Measurements from ENCODE around the gene AKAP13.
A peak's percentile ranks its signal among the peaks of the same experiment; 100 is the strongest.

The AKAP13 gene

DNA sequence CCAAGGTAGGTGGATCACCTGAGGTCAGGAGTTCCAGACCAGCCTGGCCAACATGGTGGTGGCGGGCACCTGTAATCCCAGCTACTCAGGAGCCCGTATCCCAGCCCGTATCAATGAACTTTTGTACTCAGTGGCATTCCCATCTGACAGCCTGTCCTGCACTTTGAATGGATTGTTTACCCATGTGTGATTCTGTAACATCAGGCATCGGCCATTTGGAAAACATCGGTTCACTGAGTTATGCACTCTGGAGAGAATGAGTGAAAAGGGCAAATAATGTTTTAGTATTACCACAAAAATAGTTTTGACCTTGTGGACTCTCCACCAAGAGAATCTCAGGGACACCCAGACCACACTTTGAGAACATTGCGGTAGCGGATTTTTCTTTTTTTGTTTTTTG lies 400.7 kb downstream of the AKAP13 start:
- H3K4me3 ChIP-seq: no peak overlapping the region
- H4K20me1 ChIP-seq: peaks cover 69% of the 10 kb centered on the region
- H3K36me3 ChIP-seq: 0 out of 2 replicates have a peak, but pooled peaks cover 7% of the 10 kb centered on the region
- no peak for TF ChIP-seq Cebpa-rat (IDR thresholded peaks at IDR 0.05)
- H3K27me3 ChIP-seq: no peaks in the 10 kb centered on the region
- H3K4me1 ChIP-seq: peaks cover 66% of the 10 kb centered on the region
- no peak overlapping the region for H3K27ac ChIP-seq
- no peak overlapping the region for H3K9ac ChIP-seq
- peak overlapping the region; percentile 59 for H3K4me2 ChIP-seq
- H3K9me3 ChIP-seq: no peaks in the 10 kb centered on the region

DNA sequence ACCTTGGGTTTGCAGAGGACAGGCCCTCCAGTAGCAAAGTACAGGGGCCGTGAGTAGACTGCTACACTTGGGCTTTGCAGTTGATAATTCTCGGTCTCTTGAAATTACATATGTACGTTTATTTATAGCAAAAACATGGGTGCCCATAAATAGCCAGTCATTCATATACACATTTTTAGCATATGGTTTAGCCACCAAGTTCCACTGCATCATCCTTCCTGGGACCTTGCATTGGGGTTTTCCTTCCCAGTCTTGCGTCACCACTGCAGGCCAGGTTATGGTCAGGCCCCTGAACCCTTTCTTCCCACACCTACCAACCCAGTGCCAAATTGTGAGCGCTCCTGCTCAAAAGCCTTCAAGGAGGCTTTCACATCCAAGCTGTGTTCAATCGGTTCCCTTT lies 401.7 kb downstream of the AKAP13 start:
- TF ChIP-seq Cebpa-rat (IDR thresholded peaks at IDR 0.05): no peak

DNA sequence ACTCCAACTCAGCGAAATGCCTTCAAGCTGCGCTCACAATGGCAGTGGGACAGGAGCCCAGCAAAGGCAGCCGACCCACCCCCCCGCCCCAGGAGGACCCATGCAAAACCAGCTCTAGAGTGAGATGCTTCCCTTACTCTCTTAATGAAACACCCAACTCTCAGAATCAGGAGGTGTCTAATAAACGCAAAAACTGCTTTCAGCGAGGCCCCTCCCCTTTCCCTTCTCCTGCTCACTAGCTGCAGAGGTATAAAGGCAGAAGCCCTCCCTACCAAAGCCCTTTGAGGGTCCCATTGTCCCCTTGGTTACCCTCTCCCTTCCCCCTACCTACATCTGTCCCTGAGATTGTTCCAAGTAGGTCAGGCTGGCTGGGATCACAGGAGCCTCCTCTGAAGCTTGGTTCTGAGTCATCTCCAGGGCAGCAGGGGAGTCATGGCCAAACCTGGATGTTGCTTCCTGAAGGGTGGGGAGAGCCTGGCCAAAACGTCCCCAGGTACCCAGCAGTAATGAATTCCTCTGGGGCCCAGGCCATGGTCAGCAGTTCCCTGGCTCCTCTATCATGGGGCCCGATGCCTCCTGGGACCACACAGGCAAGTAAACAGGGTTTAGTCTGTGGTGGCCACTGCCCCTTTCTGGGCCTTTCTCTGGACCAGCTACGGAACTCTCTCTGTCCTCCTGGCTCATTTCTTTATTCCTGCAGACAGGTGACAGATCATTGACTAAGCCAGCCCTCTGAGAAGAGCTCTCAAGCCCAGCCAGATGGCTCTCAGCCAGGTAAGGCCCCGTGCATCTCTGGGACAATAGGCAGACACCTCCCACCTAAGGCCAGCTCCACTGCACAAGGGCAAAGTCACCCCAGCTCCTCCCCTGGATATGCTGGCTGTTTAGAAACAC lies 405.7 kb downstream of the AKAP13 start:
- Histone ChIP-seq H3K36me3 (0 out of 2 replicates have a peak, but pooled peaks cover 16% of the 10 kb centered on the region), H3K9me3 (no peaks in the 10 kb centered on the region), H3K27me3 (no peaks in the 10 kb centered on the region), H3K4me3 (no peak overlapping the region), H3K4me2 (peak overlapping the region; percentile 70), H3K9ac (no peak overlapping the region), H3K27ac (0 out of 2 replicates have a peak overlapping the region, but pooled peaks have one; percentile 41), H4K20me1 (peaks cover 67% of the 10 kb centered on the region), H3K4me1 (peaks cover 70% of the 10 kb centered on the region)
- no peak for TF ChIP-seq Cebpa-rat (IDR thresholded peaks at IDR 0.05)

More for the DNA sequence above, 401.7 kb downstream of the AKAP13 start:
- Histone ChIP-seq H3K9ac (no peak overlapping the region), H3K27me3 (no peaks in the 10 kb centered on the region), H3K9me3 (no peaks in the 10 kb centered on the region), H3K36me3 (0 out of 2 replicates have a peak, but pooled peaks cover 7% of the 10 kb centered on the region), H3K4me1 (peaks cover 75% of the 10 kb centered on the region), H4K20me1 (peaks cover 72% of the 10 kb centered on the region), H3K4me2 (peak overlapping the region; percentile 45), H3K27ac (no peak overlapping the region), H3K4me3 (no peak overlapping the region)

DNA sequence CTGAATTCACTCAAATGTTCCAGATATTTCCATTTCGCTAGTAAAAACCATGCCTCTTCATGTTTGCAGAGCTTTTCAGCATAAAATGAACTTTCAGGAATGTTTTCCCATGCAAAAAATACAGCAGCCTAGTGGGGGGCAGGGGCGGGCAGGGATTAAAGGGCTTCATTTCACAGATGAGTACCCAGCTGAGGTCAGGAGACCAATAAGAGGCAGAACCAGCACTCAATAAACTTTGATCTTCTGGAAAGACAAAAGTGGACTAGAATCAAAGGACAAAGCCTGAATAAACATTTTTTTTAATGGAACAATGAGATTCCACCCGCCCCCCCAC lies 406.3 kb downstream of the AKAP13 start:
- TF ChIP-seq Cebpa-rat (IDR thresholded peaks at IDR 0.05): no peak
- peak overlapping the region; percentile 70 for H3K4me2 ChIP-seq

DNA sequence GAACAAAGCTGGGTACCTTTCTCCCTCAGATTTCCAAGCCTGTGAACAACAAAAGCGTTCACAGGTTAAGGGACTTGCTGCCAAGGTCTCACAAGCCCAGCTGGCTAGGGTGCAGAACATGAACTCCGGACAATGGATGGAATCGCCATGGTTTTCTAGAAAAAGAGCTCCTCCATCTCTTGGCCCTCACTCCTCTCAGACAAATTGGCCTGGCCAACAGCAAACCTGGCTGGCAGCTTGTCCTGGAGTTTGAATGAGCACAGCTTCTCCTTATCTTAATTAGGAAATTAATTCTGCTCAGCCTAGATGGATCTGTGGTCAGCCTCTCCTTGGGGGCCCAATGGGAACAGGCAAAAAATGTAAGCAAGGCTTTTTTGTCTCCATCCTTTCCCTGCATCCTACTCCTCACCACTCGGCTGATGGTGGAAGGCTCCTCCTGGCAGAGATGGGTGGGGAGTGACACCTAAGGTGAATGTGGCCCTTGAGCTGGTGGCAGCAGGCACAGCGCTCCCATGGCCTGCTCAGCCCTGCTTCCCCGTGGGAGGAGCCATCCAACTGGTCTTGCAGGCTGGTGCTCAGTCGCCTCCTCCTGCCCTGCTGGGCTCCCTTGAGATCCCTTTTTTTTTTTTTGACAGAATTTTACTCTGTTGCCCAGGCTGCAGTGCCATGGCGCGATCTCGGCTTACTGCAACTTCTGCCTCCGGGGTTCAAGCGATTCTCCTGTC lies 408.5 kb downstream of the AKAP13 start:
- no peak overlapping the region for H3K4me3 ChIP-seq
- no peak overlapping the region for H3K27ac ChIP-seq
- peaks cover 66% of the 10 kb centered on the region for H4K20me1 ChIP-seq
- peaks cover 59% of the 10 kb centered on the region for H3K4me1 ChIP-seq
- no peak overlapping the region for H3K9ac ChIP-seq
- no peaks in the 10 kb centered on the region for H3K9me3 ChIP-seq
- no peak for TF ChIP-seq Cebpa-rat (IDR thresholded peaks at IDR 0.05)
- peak overlapping the region; percentile 0; the same call in 1 of the 2 replicates for H3K4me2 ChIP-seq
- no peaks in the 10 kb centered on the region for H3K27me3 ChIP-seq
- H3K36me3 ChIP-seq: 0 out of 2 replicates have a peak, but pooled peaks cover 16% of the 10 kb centered on the region

More for the DNA sequence above, 406.3 kb downstream of the AKAP13 start:
- no peak overlapping the region for H3K9ac ChIP-seq
- H3K27ac ChIP-seq: no peak overlapping the region
- H4K20me1 ChIP-seq: peaks cover 66% of the 10 kb centered on the region
- no peaks in the 10 kb centered on the region for H3K27me3 ChIP-seq
- H3K36me3 ChIP-seq: 0 out of 2 replicates have a peak, but pooled peaks cover 16% of the 10 kb centered on the region
- H3K4me3 ChIP-seq: no peak overlapping the region
- peaks cover 64% of the 10 kb centered on the region for H3K4me1 ChIP-seq
- H3K9me3 ChIP-seq: no peaks in the 10 kb centered on the region

DNA sequence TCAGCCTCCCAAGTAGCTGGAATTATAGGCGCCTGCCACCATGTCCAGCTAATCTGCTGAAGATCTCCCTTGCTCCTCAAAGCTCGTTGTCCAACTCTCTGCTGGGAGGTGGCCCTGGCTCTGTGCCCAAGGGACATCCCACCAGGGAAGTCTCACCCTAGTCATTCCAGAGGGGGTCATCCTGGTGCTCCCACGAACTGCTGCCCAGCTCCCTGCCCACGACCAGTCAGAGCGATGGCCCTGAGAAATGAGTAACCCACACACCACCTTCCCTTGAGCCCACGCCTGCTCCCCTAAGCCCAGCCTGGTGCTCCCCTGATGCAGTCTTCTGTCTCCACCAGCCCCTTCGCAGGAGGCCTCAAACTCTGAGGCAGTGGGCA lies 409.1 kb downstream of the AKAP13 start:
- peak overlapping the region; percentile 0; the same call in 1 of the 2 replicates for H3K4me2 ChIP-seq
- 0 out of 2 replicates have a peak, but pooled peaks cover 16% of the 10 kb centered on the region for H3K36me3 ChIP-seq
- peaks cover 59% of the 10 kb centered on the region for H3K4me1 ChIP-seq
- H3K4me3 ChIP-seq: no peak overlapping the region
- 0 out of 2 replicates have a peak overlapping the region, but pooled peaks have one; percentile 9 for H3K27ac ChIP-seq
- TF ChIP-seq Cebpa-rat (IDR thresholded peaks at IDR 0.05): no peak
- no peaks in the 10 kb centered on the region for H3K27me3 ChIP-seq
- H3K9me3 ChIP-seq: no peaks in the 10 kb centered on the region
- peaks cover 66% of the 10 kb centered on the region for H4K20me1 ChIP-seq
- no peak overlapping the region for H3K9ac ChIP-seq

DNA sequence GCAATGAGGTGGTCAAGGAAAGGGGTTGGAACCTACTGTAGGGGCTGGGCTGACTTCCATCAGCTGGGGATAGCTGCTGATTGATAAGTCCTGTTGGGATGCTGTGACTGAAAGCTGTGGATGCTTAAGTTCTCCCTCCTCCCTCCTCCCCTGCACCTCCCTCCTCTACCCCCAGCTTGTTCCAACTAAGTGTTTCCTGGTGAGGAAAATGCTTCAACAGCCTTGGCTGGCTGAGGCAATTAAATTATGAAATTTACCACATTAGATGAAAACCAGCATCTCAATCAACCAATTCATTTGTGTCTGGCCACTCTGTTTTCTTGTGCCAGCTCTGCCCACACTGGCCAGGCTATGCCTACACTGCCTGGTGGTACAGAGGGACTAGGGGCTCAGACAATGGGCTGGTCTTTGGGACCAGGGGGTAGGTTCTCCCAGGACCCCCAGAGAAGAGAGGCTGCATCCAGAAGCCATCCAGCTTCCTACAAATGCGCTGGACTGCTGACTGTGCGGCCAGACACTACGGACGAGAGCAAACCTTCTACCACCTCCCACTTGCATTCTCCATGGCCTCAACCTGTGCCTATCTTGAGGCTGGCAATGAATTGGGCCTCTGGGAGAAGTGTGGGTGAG lies 411.8 kb downstream of the AKAP13 start:
- H3K27me3 ChIP-seq: no peaks in the 10 kb centered on the region
- H3K36me3 ChIP-seq: 0 out of 2 replicates have a peak, but pooled peaks cover 16% of the 10 kb centered on the region
- H3K4me3 ChIP-seq: no peak overlapping the region
- no peak overlapping the region for H3K27ac ChIP-seq
- H3K9ac ChIP-seq: peak overlapping the region; percentile 89; the same call in 1 of the 2 replicates
- peaks cover 48% of the 10 kb centered on the region for H3K4me1 ChIP-seq
- H4K20me1 ChIP-seq: peaks cover 53% of the 10 kb centered on the region
- TF ChIP-seq Cebpa-rat (IDR thresholded peaks at IDR 0.05): no peak
- peak overlapping the region; percentile 97; the same call in 1 of the 2 replicates for H3K4me2 ChIP-seq
- H3K9me3 ChIP-seq: 0 out of 2 replicates have a peak, but pooled peaks cover 5% of the 10 kb centered on the region

DNA sequence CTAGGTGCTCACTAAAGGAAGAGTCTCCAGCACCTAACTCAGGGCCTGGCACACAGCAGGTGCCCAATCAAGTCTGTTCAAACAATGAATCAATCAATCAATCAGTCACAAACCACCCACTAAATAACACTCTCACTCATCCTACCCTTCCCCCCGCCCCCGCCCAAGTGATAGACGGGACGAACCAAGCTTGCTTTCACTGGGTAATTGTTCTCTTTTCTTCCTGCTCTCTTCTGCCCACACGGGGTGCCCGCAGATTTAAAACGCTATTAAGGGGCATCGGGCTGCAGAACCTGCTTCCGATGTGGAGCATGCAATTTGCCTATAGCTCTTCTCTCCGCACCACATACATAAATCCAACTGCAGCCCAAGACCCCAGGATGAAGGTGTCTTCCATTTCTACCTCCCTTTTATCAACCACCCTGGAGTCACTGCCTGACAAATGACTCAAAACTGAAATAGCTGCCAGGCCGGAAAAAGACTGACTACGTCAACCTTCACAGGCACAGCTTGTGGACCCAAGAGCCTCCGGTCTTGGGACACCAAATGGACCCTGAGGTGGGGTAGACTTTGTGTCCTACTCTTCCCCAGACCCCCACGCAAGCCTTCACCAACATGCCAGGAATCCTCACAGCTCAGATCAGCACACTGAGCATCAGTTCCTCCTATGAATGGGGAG lies 412.6 kb downstream of the AKAP13 start:
- Histone ChIP-seq H4K20me1 (peaks cover 48% of the 10 kb centered on the region), H3K4me3 (peak overlapping the region; percentile 96), H3K9me3 (0 out of 2 replicates have a peak, but pooled peaks cover 5% of the 10 kb centered on the region), H3K4me1 (peaks cover 44% of the 10 kb centered on the region), H3K4me2 (peak overlapping the region; percentile 97), H3K36me3 (0 out of 2 replicates have a peak, but pooled peaks cover 16% of the 10 kb centered on the region), H3K27ac (peak overlapping the region; percentile 93), H3K9ac (peak overlapping the region; percentile 89), H3K27me3 (no peaks in the 10 kb centered on the region)
- no peak for TF ChIP-seq Cebpa-rat (IDR thresholded peaks at IDR 0.05)

Data from BLaER1 (cell line).